Measurements from ENCODE around the gene BAIAP2.
"Not testable (repeated sequence)": the region's sequence is repeated elsewhere in the genome, so short reads cannot be mapped to it uniquely, and the experiment has no call there.

The BAIAP2 gene

GRCh38 chr17:81021531-81022343 is 13.2 kb upstream of the BAIAP2 start:
- no peak for DNase-seq (ENCODE audit: low spot score)

GRCh38 chr17:81022344-81022676 is 12.6 kb upstream of the BAIAP2 start:
- DNase-seq (ENCODE audit: low spot score) = no peak

GRCh38 chr17:81025065-81025740 is 9.7 kb upstream of the BAIAP2 start:
- no peak for DNase-seq (ENCODE audit: low spot score)

- DNase-seq (ENCODE audit: low spot score) = peak; percentile 59
Observed at GRCh38 chr17:81025741-81026129, 9.2 kb upstream of the BAIAP2 start.

GRCh38 chr17:81026266-81027036 is 8.5 kb upstream of the BAIAP2 start:
- DNase-seq (ENCODE audit: low spot score) = no peak

GRCh38 chr17:81027038-81027437 is 7.9 kb upstream of the BAIAP2 start:
- no peak for DNase-seq (ENCODE audit: low spot score)

- DNase-seq (ENCODE audit: low spot score) = no peak
Observed at GRCh38 chr17:81027591-81028505, 7.1 kb upstream of the BAIAP2 start.

GRCh38 chr17:81028506-81028858 is 6.5 kb upstream of the BAIAP2 start:
- no peak for DNase-seq (ENCODE audit: low spot score)

- DNase-seq (ENCODE audit: low spot score) = no peak
Observed at GRCh38 chr17:81029859-81030258, 5.1 kb upstream of the BAIAP2 start.

GRCh38 chr17:81030312-81030711 is 4.6 kb upstream of the BAIAP2 start:
- DNase-seq (ENCODE audit: low spot score) = not testable (repeated sequence)

- DNase-seq (ENCODE audit: low spot score) = no peak
Observed at GRCh38 chr17:81030741-81031565, 4.0 kb upstream of the BAIAP2 start.

GRCh38 chr17:81031566-81032550 is 3.1 kb upstream of the BAIAP2 start:
- no peak for DNase-seq (ENCODE audit: low spot score)

GRCh38 chr17:81032641-81033480 is 2.1 kb upstream of the BAIAP2 start:
- DNase-seq (ENCODE audit: low spot score) = no peak

GRCh38 chr17:81033535-81034167 is 1.3 kb upstream of the BAIAP2 start:
- DNase-seq (ENCODE audit: low spot score) = no peak

- no peak for DNase-seq (ENCODE audit: low spot score)
Observed at GRCh38 chr17:81034168-81034777, 678 bp upstream of the BAIAP2 start.

- no peak for DNase-seq (ENCODE audit: low spot score)
Observed at GRCh38 chr17:81035521-81036196, 708 bp downstream of the BAIAP2 start.

GRCh38 chr17:81036197-81036941 is 1.4 kb downstream of the BAIAP2 start:
- DNase-seq (ENCODE audit: low spot score) = no peak

Measured in GM03348 (cell line).